Osteoblast (primary cell): ENCODE measurements around the gene CNOT4. TPM values are rescaled to one million over a fixed set of nuclear protein-coding genes. Genes with fewer than 3 reads are reported as not detected.

Experiments used
- DNase-seq: peaks from one replicate; pipeline ENCODE4 v3.0.0; 2011; ENCODE audit warnings: low spot score, mixed read lengths; ENCODE audit not compliant: insufficient read length; ENCODE audit errors: missing footprints
- H2AFZ ChIP-seq: 2 replicates; pipeline ENCODE4 v1.6.0; 2011; ENCODE audit warnings: mild to moderate bottlenecking, low read length
- H3K27ac ChIP-seq: 2 replicates; pipeline ENCODE4 v1.5.1; 2011; ENCODE audit warnings: mild to moderate bottlenecking, low read depth, low read length, moderate library complexity
- H3K27me3 ChIP-seq: 2 replicates; pipeline ENCODE4 v1.6.0; 2012; ENCODE audit warnings: mild to moderate bottlenecking, control low read depth, inconsistent platforms, low read length, moderate library complexity; ENCODE audit not compliant: insufficient read depth
- H3K36me3 ChIP-seq: 2 replicates; pipeline ENCODE4 v1.5.1; 2011; ENCODE audit warnings: mild to moderate bottlenecking, low read length, control low read depth, moderate library complexity; ENCODE audit not compliant: insufficient read depth
- H3K4me1 ChIP-seq: 2 replicates; pipeline ENCODE4 v1.5.1; 2011; ENCODE audit warnings: mild to moderate bottlenecking, low read length, control low read depth, moderate library complexity; ENCODE audit not compliant: insufficient read depth
- H3K4me2 ChIP-seq: 2 replicates; pipeline ENCODE4 v1.6.0; 2011; ENCODE audit warnings: mild to moderate bottlenecking, low read length; ENCODE audit not compliant: insufficient read depth
- H3K4me3 ChIP-seq: fragments of 200-600 bp; sonication (generic); 3 replicates; pipeline ENCODE4 v1.5.1; 2012; ENCODE audit warnings: mild to moderate bottlenecking, low read length, inconsistent platforms; ENCODE audit not compliant: insufficient read depth
- H3K79me2 ChIP-seq: 2 replicates; pipeline ENCODE4 v1.6.0; 2012; ENCODE audit warnings: mild to moderate bottlenecking, low read length, control low read depth, inconsistent platforms; ENCODE audit not compliant: insufficient read depth
- H3K9me3 ChIP-seq: 2 replicates; pipeline ENCODE4 v1.5.1; 2011; ENCODE audit warnings: low read depth, low read length, control low read depth
- H4K20me1 ChIP-seq: 2 replicates; pipeline ENCODE4 v1.6.0; 2012; ENCODE audit warnings: mild to moderate bottlenecking, low read length, control low read depth; ENCODE audit not compliant: insufficient read depth
- total RNA-seq: library from RNA; depleted of rRNA; stranded (reverse); fragments of >200 nt; gene quantifications from 2 replicates; pipeline ENCODE4 v1.2.3, GENCODE V29; 2012
- TF ChIP-seq, protein P1 (sequence below): IDR thresholded peaks from 2 replicates; pipeline ENCODE4 v1.5.1; 2011; ENCODE audit warnings: mild to moderate bottlenecking, low read depth, low read length, moderate library complexity; ENCODE audit errors: extremely low read depth

CNOT4 gene
- total RNA-seq, 1 donor, result 13.4 TPM

DNA sequence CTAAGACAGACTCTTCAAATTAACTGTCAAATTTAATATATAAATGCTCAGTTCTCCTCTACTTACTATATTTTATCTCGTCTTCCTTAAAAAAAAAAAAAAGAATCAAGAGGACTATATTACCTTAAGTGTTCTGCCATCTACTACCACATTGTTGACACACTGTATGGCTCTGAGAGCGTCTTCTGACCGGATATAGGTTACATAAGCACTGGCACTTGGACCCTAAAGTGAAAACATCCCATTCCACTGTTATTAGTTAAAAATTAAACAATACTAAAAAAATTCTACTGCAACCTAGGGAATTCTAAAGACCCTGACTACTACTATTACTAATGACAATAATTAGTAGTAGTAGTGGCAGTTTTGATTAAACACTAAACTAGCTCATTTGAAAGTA, 95.7 kb downstream of the CNOT4 start:
- no peaks in the 10 kb centered on the region for H3K4me1 ChIP-seq
- H3K4me3 ChIP-seq, result no peak overlapping the region
- peaks cover 12% of the 10 kb centered on the region for H3K79me2 ChIP-seq
- no peak overlapping the region for H2AFZ ChIP-seq
- no peaks in the 10 kb centered on the region for H3K27me3 ChIP-seq
- H3K4me2 ChIP-seq, result no peak overlapping the region
- no peak for DNase-seq
- H3K9me3 ChIP-seq, result no peaks in the 10 kb centered on the region
- H3K27ac ChIP-seq, result no peak overlapping the region
- H3K36me3 ChIP-seq, result no peaks in the 10 kb centered on the region
- peaks cover 17% of the 10 kb centered on the region for H4K20me1 ChIP-seq
- TF ChIP-seq, protein P1, sequence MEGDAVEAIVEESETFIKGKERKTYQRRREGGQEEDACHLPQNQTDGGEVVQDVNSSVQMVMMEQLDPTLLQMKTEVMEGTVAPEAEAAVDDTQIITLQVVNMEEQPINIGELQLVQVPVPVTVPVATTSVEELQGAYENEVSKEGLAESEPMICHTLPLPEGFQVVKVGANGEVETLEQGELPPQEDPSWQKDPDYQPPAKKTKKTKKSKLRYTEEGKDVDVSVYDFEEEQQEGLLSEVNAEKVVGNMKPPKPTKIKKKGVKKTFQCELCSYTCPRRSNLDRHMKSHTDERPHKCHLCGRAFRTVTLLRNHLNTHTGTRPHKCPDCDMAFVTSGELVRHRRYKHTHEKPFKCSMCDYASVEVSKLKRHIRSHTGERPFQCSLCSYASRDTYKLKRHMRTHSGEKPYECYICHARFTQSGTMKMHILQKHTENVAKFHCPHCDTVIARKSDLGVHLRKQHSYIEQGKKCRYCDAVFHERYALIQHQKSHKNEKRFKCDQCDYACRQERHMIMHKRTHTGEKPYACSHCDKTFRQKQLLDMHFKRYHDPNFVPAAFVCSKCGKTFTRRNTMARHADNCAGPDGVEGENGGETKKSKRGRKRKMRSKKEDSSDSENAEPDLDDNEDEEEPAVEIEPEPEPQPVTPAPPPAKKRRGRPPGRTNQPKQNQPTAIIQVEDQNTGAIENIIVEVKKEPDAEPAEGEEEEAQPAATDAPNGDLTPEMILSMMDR, result no peak

DNA sequence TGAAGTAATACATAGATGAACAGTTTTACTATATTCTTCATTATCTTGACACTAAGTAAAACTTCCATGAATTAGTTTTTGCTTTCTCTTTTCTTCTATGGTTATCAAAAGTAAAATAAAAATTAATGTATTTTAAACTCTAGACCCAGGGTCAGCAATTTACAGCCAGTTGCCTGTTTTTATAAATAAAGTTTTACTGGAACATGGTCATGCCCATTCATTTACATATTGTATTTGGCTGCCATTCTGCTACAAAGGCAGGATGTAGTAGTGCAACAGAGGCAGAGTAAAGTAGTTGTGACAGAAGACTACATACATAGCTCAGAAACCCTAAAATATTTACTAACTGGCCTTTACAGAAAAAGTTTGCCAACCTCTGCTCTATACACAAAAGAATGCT, 98.8 kb downstream of the CNOT4 start:
- DNase-seq, result no peak
- H3K4me1 ChIP-seq, result no peaks in the 10 kb centered on the region
- TF ChIP-seq, protein P1, result no peak

DNA sequence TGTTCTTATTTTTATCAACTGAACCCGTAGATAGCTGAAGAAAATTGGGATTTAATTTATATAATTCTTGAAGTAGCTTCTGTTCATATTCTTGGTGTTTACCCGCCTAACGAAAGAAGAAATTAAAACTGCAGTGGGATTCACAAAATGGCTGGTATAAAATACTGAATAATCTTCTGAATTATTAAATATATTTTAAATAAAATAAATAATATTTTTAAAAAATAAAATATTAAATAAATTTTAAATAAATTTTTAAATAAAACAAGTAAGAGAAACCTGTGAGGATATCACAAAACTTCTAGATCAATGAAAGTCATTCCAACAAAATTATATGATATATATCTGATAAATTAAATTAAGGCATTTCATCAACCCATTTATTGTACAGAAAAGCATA, 99.4 kb downstream of the CNOT4 start:
- H2AFZ ChIP-seq, result no peak overlapping the region
- no peak overlapping the region for H3K27ac ChIP-seq
- no peaks in the 10 kb centered on the region for H3K27me3 ChIP-seq
- H3K9me3 ChIP-seq, result no peaks in the 10 kb centered on the region
- no peaks in the 10 kb centered on the region for H3K36me3 ChIP-seq
- no peaks in the 10 kb centered on the region for H3K4me1 ChIP-seq
- TF ChIP-seq, protein P1, result no peak
- H4K20me1 ChIP-seq, result no peaks in the 10 kb centered on the region
- no peak overlapping the region for H3K4me3 ChIP-seq
- H3K4me2 ChIP-seq, result no peak overlapping the region
- DNase-seq, result no peak
- no peaks in the 10 kb centered on the region for H3K79me2 ChIP-seq

More for the DNA sequence above, 98.8 kb downstream of the CNOT4 start:
- no peak overlapping the region for H2AFZ ChIP-seq
- H3K36me3 ChIP-seq, result no peaks in the 10 kb centered on the region
- no peaks in the 10 kb centered on the region for H3K27me3 ChIP-seq
- no peak overlapping the region for H3K4me2 ChIP-seq
- H3K79me2 ChIP-seq, result no peaks in the 10 kb centered on the region
- no peak overlapping the region for H3K4me3 ChIP-seq
- H4K20me1 ChIP-seq, result no peaks in the 10 kb centered on the region
- H3K27ac ChIP-seq, result no peak overlapping the region
- H3K9me3 ChIP-seq, result no peaks in the 10 kb centered on the region

DNA sequence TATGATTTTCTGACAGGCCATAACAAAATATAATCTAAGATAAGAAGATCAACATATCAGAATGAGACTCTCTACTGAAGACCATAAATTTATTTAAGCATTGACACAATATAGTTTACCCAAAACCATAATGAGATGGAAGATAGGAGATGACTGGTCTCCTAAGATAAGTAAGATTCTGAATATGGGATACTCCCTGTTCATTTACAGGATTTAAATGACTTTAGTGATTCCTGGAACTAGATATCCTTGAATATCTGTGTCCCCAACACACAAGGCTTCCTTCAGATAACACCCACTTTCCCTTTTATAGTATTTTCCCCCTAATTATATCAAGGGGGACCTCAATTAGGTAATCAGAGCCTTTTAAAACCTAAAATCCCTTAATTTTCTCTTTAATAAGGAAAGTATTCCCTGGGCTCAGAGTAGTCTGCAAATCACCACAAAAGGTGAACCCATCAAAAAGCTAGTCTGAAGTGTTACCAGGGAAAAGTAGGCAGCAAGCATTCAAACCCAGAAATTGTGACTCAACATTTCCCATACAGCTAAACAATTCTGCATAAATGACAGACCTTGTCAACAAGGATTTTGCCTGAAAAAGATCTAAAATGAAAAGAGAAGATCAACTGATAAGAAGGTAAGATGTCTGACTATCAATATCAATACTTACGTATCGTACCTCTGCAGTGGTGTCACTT, 99.9 kb downstream of the CNOT4 start:
- DNase-seq, result no peak
- Histone ChIP-seq H3K27ac (no peak overlapping the region), H3K4me1 (no peaks in the 10 kb centered on the region), H2AFZ (no peak overlapping the region), H4K20me1 (no peaks in the 10 kb centered on the region), H3K4me2 (no peak overlapping the region), H3K27me3 (no peaks in the 10 kb centered on the region), H3K9me3 (no peaks in the 10 kb centered on the region), H3K79me2 (no peaks in the 10 kb centered on the region), H3K4me3 (no peak overlapping the region), H3K36me3 (no peaks in the 10 kb centered on the region)
- TF ChIP-seq, protein P1, result no peak
